22Rv1 (cell line): ENCODE measurements around the gene LRRC70.
A peak's percentile ranks its signal among the peaks of the same experiment; 100 is the strongest.

Experiments
- H3K27ac ChIP-seq: fragments of 450-650 bp; 2 replicates; pipeline ENCODE4 v1.5.1; 2017
- CTCF ChIP-seq: fragments of 450-650 bp; IDR thresholded peaks from 2 replicates; pipeline ENCODE4 v1.5.1; 2017; ENCODE audit warnings: mild to moderate bottlenecking
- ZFX ChIP-seq: fragments of 450-650 bp; IDR thresholded peaks from 2 replicates; pipeline ENCODE4 v1.6.1; 2017; ENCODE audit warnings: antibody characterized with exemption, borderline replicate concordance

The LRRC70 gene

GRCh38 chr5:62575066-62575465, 3.6 kb upstream of the LRRC70 start:
- H3K27ac ChIP-seq: no peak overlapping the region; the same call in 1 of the 2 replicates
- TF ChIP-seq CTCF (no peak), ZFX (no peak)

GRCh38 chr5:62575489-62575888, 3.1 kb upstream of the LRRC70 start:
- no peak for TF ChIP-seq ZFX
- no peak for TF ChIP-seq CTCF
- peak overlapping the region; percentile 16; the same call in 1 of the 2 replicates for H3K27ac ChIP-seq

GRCh38 chr5:62576570-62577170, 1.9 kb upstream of the LRRC70 start:
- no peak for TF ChIP-seq ZFX
- TF ChIP-seq CTCF: no peak

GRCh38 chr5:62577488-62577887, 1.1 kb upstream of the LRRC70 start:
- TF ChIP-seq ZFX (no peak), CTCF (no peak)
- H3K27ac ChIP-seq: no peak overlapping the region

More at GRCh38 chr5:62576570-62577170, 1.9 kb upstream of the LRRC70 start:
- H3K27ac ChIP-seq: peak overlapping the region; percentile 16; the same call in 1 of the 2 replicates

GRCh38 chr5:62579761-62580160, 1.1 kb downstream of the LRRC70 start:
- no peak overlapping the region for H3K27ac ChIP-seq
- TF ChIP-seq CTCF (no peak), ZFX (no peak)

- H3K27ac ChIP-seq: no peak overlapping the region
- no peak for TF ChIP-seq ZFX
These were observed 3.4 kb downstream of the LRRC70 start for GRCh38 chr5:62581836-62582597.

GRCh38 chr5:62584391-62584790, 5.8 kb downstream of the LRRC70 start:
- H3K27ac ChIP-seq: no peak overlapping the region
- TF ChIP-seq CTCF (no peak), ZFX (no peak)
